Left ventricle myocardium inferior (tissue), 1 donor: ENCODE measurements around the gene ACOX1. TPM values are rescaled to one million over a fixed set of nuclear protein-coding genes. Genes with fewer than 3 reads are reported as not detected.

Experiments used
- DNase-seq: peaks from one replicate; pipeline ENCODE4 v3.0.0-alpha.2; 2020
- H3K27ac ChIP-seq: fragments of 200-600 bp; replicated peaks from 2 replicates; pipeline ENCODE4 v1.8.0; 2021
- H3K27me3 ChIP-seq: fragments of 200-600 bp; 2 replicates; pipeline ENCODE4 v1.8.0; 2021; ENCODE audit warnings: low read depth
- H3K36me3 ChIP-seq: fragments of 200-600 bp; 2 replicates; pipeline ENCODE4 v1.8.0; 2021
- H3K4me1 ChIP-seq: fragments of 200-600 bp; 2 replicates; pipeline ENCODE4 v1.8.0; 2021
- H3K4me3 ChIP-seq: fragments of 200-600 bp; 2 replicates; pipeline ENCODE4 v1.8.0; 2021; ENCODE audit warnings: mild to moderate bottlenecking, moderate library complexity
- H3K9me3 ChIP-seq: fragments of 200-600 bp; replicated peaks from 2 replicates; pipeline ENCODE4 v1.8.0; 2021
- intact Hi-C: fragments of 100-400 bp; cut with micrococcal nuclease; formaldehyde crosslinking; loops from one replicate; pipeline ENCODE4 v1.11.0; 2022
- total RNA-seq: library from RNA; stranded (reverse); fragmentation: NEBNext Ultra II Directional; extraction: Animal tissue kit (Norgen Biotek cat#: 25700); gene quantifications from one replicate; pipeline ENCODE4 v1.2.1, GENCODE V29; 2021
- TF ChIP-seq, protein P1 (sequence below): fragments of 200-600 bp; IDR thresholded peaks from 2 replicates; pipeline ENCODE4 v1.8.0; 2021; ENCODE audit warnings: antibody characterized with exemption, mild to moderate bottlenecking, borderline replicate concordance
- donor health status: DM: no; HTN: yes; CAD: no; lungs with severe emphysema.

Gene ACOX1
- total RNA-seq, 1 donor from 2014 or later, result 76.4 TPM

DNA sequence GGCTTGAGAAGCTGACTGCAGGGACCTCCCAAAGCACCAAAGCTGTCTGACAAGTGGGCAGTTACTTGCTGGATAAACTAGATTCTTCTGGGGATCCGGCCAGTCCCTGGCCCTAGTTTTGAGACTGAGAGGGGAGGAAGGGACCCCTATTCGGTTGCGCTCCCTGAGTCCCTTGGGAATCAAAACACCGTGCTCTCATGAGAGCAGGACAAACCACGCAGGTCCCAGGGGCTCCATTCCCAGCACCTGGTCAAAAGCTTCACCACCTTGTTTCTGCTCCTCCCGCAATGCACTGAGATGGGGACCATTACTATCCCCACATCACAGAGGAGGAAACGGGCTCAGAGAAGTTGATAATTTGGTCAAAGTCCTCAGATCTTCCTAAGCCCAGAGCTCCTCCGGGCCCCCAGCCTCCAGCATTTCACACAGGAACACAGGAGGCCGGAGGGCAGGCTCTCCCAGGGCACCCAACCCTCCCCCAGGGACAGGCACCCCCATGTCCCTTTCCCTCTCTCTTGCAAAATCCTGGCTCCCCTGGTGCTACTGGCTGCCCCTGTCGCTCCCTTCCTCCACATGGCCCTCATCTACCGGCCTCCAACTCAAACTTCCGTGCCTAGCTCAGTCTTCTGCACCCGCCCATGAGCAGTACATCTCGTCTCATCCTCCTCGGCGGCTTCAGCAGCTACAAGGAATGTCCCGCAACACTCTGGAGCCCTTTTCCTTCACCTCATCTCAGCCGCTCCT, 85.5 kb downstream of the ACOX1 start:
- TF ChIP-seq, protein P1, sequence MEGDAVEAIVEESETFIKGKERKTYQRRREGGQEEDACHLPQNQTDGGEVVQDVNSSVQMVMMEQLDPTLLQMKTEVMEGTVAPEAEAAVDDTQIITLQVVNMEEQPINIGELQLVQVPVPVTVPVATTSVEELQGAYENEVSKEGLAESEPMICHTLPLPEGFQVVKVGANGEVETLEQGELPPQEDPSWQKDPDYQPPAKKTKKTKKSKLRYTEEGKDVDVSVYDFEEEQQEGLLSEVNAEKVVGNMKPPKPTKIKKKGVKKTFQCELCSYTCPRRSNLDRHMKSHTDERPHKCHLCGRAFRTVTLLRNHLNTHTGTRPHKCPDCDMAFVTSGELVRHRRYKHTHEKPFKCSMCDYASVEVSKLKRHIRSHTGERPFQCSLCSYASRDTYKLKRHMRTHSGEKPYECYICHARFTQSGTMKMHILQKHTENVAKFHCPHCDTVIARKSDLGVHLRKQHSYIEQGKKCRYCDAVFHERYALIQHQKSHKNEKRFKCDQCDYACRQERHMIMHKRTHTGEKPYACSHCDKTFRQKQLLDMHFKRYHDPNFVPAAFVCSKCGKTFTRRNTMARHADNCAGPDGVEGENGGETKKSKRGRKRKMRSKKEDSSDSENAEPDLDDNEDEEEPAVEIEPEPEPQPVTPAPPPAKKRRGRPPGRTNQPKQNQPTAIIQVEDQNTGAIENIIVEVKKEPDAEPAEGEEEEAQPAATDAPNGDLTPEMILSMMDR, result no peak
- H3K36me3 ChIP-seq, result peaks cover 37% of the 10 kb centered on the region
- no peaks in the 10 kb centered on the region for H3K27me3 ChIP-seq
- H3K9me3 ChIP-seq, result no peaks in the 10 kb centered on the region
- no peak for DNase-seq
- peaks cover 44% of the 10 kb centered on the region for H3K4me1 ChIP-seq
- H3K27ac ChIP-seq, result no peak overlapping the region
- intact Hi-C loops, result loop anchor here (2.0 kb wide), 1 partner anchor 43 kb away; no protein-coding TSS in a partner anchor
- H3K4me3 ChIP-seq, result no peak overlapping the region

DNA sequence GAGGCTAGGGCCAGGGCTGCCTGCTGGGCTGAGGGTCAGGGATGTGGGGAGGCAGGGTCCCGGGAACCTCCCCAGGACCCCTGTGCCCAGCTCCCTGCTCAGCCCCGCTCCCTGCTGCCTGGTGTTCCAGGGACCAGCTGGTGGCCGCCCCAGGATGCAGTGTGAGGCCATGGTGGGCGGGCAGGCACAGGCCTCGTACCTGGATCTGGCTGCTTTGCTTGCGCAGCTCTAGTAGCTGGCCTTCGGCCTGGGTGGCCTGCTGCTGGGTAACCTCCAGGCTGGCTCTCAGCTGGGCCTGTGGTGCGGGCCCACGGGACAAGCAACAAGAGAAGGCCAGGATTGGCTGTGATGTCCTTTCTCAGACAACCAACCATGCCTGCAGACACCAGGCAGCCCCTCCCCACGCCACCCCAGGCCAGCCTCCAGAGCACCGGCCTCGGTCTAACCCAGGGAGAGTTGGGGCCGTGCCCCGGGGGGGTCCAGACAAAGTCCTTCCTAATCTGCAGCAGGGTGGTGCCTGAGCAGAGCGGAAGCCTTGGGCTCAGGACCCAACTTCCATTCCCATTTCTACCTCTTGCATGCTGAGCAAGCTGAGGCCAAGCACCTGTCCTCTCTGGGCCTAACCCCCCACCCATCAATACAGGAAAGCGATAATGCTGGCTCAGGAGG, 86.3 kb downstream of the ACOX1 start:
- no peak overlapping the region for H3K27ac ChIP-seq
- intact Hi-C loops, result loop anchor here (2.0 kb wide), 1 partner anchor 42 kb away; no protein-coding TSS in a partner anchor
- TF ChIP-seq, protein P1, result no peak
- no peak overlapping the region for H3K4me3 ChIP-seq
- no peak for DNase-seq
- H3K4me1 ChIP-seq, result peaks cover 44% of the 10 kb centered on the region
- H3K27me3 ChIP-seq, result no peaks in the 10 kb centered on the region
- H3K36me3 ChIP-seq, result peaks cover 34% of the 10 kb centered on the region
- H3K9me3 ChIP-seq, result no peaks in the 10 kb centered on the region

DNA sequence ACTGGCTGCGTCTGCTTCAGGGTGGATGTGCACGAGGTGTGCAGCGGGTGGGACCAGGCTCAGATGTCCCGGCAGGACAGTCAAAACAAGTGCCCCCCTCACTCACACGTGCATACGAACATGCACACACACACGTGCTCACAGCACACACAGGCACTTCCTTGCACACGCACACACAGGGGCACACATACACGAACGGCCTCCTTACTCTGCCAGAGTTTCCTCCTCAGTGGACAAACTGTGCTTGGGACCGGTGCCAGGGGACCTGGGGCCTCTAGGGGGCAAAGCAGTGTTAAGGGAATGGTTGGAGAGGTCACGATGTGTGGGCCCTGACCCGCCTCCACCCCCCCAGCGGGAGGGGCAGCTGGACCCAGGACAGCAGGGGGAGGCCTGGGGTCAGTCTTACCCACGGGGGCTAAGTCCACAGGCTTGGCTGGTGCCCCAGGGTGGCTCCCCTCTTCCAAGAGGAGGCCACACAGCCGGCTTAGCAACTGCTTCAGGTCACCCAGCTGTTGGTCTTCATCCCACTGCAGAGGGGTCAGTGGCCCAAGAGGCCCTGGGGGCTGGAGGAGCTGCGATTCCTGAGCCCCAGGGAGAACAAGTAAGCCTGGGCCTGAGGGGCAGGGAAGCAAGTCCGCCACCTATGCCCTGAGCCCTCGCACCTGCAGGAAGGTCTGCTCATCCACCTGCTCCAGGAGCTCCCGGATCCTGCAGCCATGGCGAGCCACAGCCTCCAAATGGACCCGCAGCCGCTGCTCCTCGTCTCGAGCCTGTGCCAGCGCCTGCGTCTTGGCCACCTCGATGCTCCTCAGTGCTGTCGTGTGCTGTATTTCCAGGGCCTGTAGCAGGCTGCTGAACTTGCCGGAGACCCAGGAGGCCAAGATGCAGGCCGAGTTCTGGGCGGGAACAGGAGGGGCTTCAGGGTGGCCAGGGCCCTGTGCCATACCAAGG, 87.1 kb downstream of the ACOX1 start:
- Histone ChIP-seq H3K27ac (no peak overlapping the region), H3K36me3 (peaks cover 34% of the 10 kb centered on the region), H3K27me3 (no peaks in the 10 kb centered on the region), H3K4me1 (peaks cover 36% of the 10 kb centered on the region), H3K4me3 (no peak overlapping the region), H3K9me3 (no peaks in the 10 kb centered on the region)
- TF ChIP-seq, protein P1, result no peak
- DNase-seq, result no peak
- intact Hi-C loops, result loop anchor here (2.0 kb wide), 1 partner anchor 41 kb away; no protein-coding TSS in a partner anchor

Other genes with a start within 250 kb of the ACOX1 start
- gene GALK1, start 214.0 kb downstream of the ACOX1 start, total RNA-seq, result 19.1 TPM
- gene UNK, start 194.4 kb downstream of the ACOX1 start, total RNA-seq, result 14.7 TPM
- gene UNC13D, start 134.8 kb downstream of the ACOX1 start, total RNA-seq, result 13.3 TPM
- 144 TPM for gene WBP2, start 123.8 kb downstream of the ACOX1 start, total RNA-seq
- gene TRIM47, start 100.6 kb downstream of the ACOX1 start, total RNA-seq, result 27.5 TPM
- gene TRIM65, start 82.2 kb downstream of the ACOX1 start, total RNA-seq, result 10.2 TPM
- gene MRPL38, start 74.3 kb downstream of the ACOX1 start, total RNA-seq, result 104 TPM
- 2.8 TPM for gene FBF1, start 38.1 kb downstream of the ACOX1 start, total RNA-seq
- 5.3 TPM for gene TEN1, start 74 bp upstream of the ACOX1 start, total RNA-seq
- 1.8 TPM for gene CDK3, start 21.7 kb upstream of the ACOX1 start, total RNA-seq
- not detected for gene EVPL, start 48.1 kb upstream of the ACOX1 start, total RNA-seq
- 57.4 TPM for gene SRP68, start 93.4 kb upstream of the ACOX1 start, total RNA-seq
- not detected for gene GALR2, start 95.6 kb upstream of the ACOX1 start, total RNA-seq
- not detected for gene ZACN, start 100.0 kb upstream of the ACOX1 start, total RNA-seq
- gene EXOC7, start 124.6 kb upstream of the ACOX1 start, total RNA-seq, result 81.1 TPM
- not detected for gene FOXJ1, start 162.1 kb upstream of the ACOX1 start, total RNA-seq